ENCODE results near the gene SH3BGRL. TPM values are rescaled to one million over a fixed set of nuclear protein-coding genes. Genes with fewer than 3 reads are reported as not detected.

Gene SH3BGRL
- total RNA-seq, 1 experiment from 2014 or later: 41.8 TPM

DNA sequence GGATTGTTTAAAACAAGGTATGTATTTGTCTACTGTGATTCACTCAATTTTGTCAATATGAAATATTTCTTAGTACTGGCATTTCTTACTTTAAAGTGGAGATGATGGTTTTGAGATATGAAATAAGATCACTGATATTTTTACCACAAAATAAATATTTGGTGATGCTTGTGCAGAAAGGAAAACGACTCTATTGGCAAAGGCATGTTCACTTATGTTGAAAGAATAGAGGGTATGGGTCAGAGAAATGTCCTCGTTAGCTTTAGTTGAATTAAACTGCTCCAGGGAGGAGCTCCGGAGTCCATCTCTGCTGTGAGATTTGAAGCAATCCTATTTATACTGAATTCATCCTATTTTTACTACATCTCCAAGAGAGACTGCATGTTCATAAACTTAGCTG, 84.2 kb downstream of the SH3BGRL start:
- no CpG with 5 or more reads among the region's 3 CpGs for WGBS (ENCODE audit: extremely low coverage, insufficient read length, low lambda C conversion rate)
- H3K79me1 ChIP-seq (ENCODE audit: insufficient read depth, low read depth, low read length, poor library complexity, severe bottlenecking): no peaks in the 10 kb centered on the region
- H3K36me3 Mint-ChIP-seq (ENCODE audit: insufficient read depth in 1 of 3, low read depth in 3 of 3): peaks cover 41 to 61% (median 54%) of the 10 kb centered on the region in 3 experiments

More for the DNA sequence above, 84.2 kb downstream of the SH3BGRL start:
- no peak overlapping the region for H3K27ac ChIP-seq (ENCODE audit: insufficient read length, low read depth, low read length)
- Mint-ChIP-seq H3K4me3 (no peak overlapping the region), H3K27me3 (ENCODE audit: low read depth) (no peaks in the 10 kb centered on the region), H3K4me1 (no peaks in the 10 kb centered on the region), H3K9me3 (peaks cover 77 to 82% of the 10 kb centered on the region in 2 experiments), H3K27ac (no peak overlapping the region)
- no peak overlapping the region for H3K23ac ChIP-seq (ENCODE audit: insufficient read length, low read depth, low read length)
- no peak overlapping the region for H2AK5ac ChIP-seq (ENCODE audit: insufficient read length, low read length)
- TF ChIP-seq, protein P1, sequence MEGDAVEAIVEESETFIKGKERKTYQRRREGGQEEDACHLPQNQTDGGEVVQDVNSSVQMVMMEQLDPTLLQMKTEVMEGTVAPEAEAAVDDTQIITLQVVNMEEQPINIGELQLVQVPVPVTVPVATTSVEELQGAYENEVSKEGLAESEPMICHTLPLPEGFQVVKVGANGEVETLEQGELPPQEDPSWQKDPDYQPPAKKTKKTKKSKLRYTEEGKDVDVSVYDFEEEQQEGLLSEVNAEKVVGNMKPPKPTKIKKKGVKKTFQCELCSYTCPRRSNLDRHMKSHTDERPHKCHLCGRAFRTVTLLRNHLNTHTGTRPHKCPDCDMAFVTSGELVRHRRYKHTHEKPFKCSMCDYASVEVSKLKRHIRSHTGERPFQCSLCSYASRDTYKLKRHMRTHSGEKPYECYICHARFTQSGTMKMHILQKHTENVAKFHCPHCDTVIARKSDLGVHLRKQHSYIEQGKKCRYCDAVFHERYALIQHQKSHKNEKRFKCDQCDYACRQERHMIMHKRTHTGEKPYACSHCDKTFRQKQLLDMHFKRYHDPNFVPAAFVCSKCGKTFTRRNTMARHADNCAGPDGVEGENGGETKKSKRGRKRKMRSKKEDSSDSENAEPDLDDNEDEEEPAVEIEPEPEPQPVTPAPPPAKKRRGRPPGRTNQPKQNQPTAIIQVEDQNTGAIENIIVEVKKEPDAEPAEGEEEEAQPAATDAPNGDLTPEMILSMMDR (conservative IDR thresholded peaks at IDR 0.05): no peak
- no peaks in the 10 kb centered on the region for H4K20me1 ChIP-seq (ENCODE audit: control insufficient read depth, insufficient read depth, insufficient read length)
- no peak overlapping the region for H2BK20ac ChIP-seq (ENCODE audit: low read depth, low read length, poor library complexity, severe bottlenecking)
- H2BK5ac ChIP-seq (ENCODE audit: insufficient read length, low read length): no peak overlapping the region
- H3T11ph ChIP-seq (ENCODE audit: low read length): no peak overlapping the region
- H4K91ac ChIP-seq (ENCODE audit: insufficient read length, low read depth, low read length): no peak overlapping the region
- H3K4ac ChIP-seq (ENCODE audit: low read depth, low read length): no peak overlapping the region
- no peak overlapping the region for H2BK120ac ChIP-seq (ENCODE audit: low read depth, low read length, poor library complexity, severe bottlenecking)
- no peak overlapping the region for H3K56ac ChIP-seq (ENCODE audit: insufficient read length, low read depth, low read length)
- no peak overlapping the region for H2BK12ac ChIP-seq (ENCODE audit: insufficient read length, low read depth, low read length)
- no peak overlapping the region for H3K18ac ChIP-seq (ENCODE audit: insufficient read length, low read depth, low read length)
- DNase-seq: no peak
- H3K79me2 ChIP-seq (ENCODE audit: insufficient read depth, low read length): no peaks in the 10 kb centered on the region
- no peak overlapping the region for H3K14ac ChIP-seq (ENCODE audit: insufficient read depth, low read length)
- H3K9me3 ChIP-seq (ENCODE audit: control insufficient read depth, low read depth, low read length): peaks cover 6% of the 10 kb centered on the region
- H2AFZ ChIP-seq (ENCODE audit: low read length): no peak overlapping the region
- H3K4me1 ChIP-seq (ENCODE audit: insufficient read depth, low read length): no peaks in the 10 kb centered on the region
- H3K4me2 ChIP-seq (ENCODE audit: insufficient read depth, insufficient read length, low read length): no peak overlapping the region
- H4K8ac ChIP-seq (replicated peaks; ENCODE audit: insufficient read length, low read depth, low read length): no peak overlapping the region
- no peaks in the 10 kb centered on the region for H3K27me3 ChIP-seq (ENCODE audit: insufficient read depth, low read length)
- H3K9ac ChIP-seq (ENCODE audit: extremely low read depth, insufficient read length, low read length): no peak overlapping the region
- H4K5ac ChIP-seq (ENCODE audit: insufficient read length, low read depth, low read length): no peak overlapping the region
- no peak overlapping the region for H2BK15ac ChIP-seq (ENCODE audit: low read depth, low read length)
- no peaks in the 10 kb centered on the region for H3K23me2 ChIP-seq (ENCODE audit: insufficient read length, low read depth, low read length, poor library complexity, severe bottlenecking)
